ENCODE data around the gene LILRB4.

The LILRB4 gene

GRCh38 chr19:54644056-54644455, 18.7 kb upstream of the LILRB4 start:
- Histone ChIP-seq H4K20me1 (ENCODE audit: low read depth, low read length) (no peaks in the 10 kb centered on the region), H3K9me2 (replicated peaks; ENCODE audit: insufficient read depth, low read length) (no peaks in the 10 kb centered on the region), H3K36me3 (ENCODE audit: low read length) (no peaks in the 10 kb centered on the region), H3K4me3 (ENCODE audit: insufficient read depth, low read length, poor library complexity, severe bottlenecking) (no peak overlapping the region), H3K79me2 (ENCODE audit: insufficient read depth, low read length) (no peaks in the 10 kb centered on the region), H2AFZ (ENCODE audit: low read depth, low read length, severe bottlenecking) (no peak overlapping the region), H3K4me2 (ENCODE audit: low read depth, low read length, poor library complexity, severe bottlenecking) (no peak overlapping the region), H3K9me3 (ENCODE audit: insufficient read depth, low read length) (no peaks in the 10 kb centered on the region), H3F3A (ENCODE audit: insufficient read depth) (no peaks in the 10 kb centered on the region), H3K9ac (ENCODE audit: low read length) (no peak overlapping the region), H3K27me3 (ENCODE audit: low read length) (no peaks in the 10 kb centered on the region), H3K27ac (ENCODE audit: low read depth, low read length) (no peak overlapping the region)
- no peak for TF ChIP-seq EZH2phosphoT487 (conservative IDR thresholded peaks at IDR 0.05; ENCODE audit: low read length)
- TF ChIP-seq, protein P1, sequence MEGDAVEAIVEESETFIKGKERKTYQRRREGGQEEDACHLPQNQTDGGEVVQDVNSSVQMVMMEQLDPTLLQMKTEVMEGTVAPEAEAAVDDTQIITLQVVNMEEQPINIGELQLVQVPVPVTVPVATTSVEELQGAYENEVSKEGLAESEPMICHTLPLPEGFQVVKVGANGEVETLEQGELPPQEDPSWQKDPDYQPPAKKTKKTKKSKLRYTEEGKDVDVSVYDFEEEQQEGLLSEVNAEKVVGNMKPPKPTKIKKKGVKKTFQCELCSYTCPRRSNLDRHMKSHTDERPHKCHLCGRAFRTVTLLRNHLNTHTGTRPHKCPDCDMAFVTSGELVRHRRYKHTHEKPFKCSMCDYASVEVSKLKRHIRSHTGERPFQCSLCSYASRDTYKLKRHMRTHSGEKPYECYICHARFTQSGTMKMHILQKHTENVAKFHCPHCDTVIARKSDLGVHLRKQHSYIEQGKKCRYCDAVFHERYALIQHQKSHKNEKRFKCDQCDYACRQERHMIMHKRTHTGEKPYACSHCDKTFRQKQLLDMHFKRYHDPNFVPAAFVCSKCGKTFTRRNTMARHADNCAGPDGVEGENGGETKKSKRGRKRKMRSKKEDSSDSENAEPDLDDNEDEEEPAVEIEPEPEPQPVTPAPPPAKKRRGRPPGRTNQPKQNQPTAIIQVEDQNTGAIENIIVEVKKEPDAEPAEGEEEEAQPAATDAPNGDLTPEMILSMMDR (IDR thresholded peaks at IDR 0.05; ENCODE audit: insufficient read depth, low read length, poor library complexity, severe bottlenecking): no peak

GRCh38 chr19:54646331-54646841, 16.4 kb upstream of the LILRB4 start:
- H3K36me3 ChIP-seq (ENCODE audit: low read length): no peaks in the 10 kb centered on the region

GRCh38 chr19:54648129-54648528, 14.7 kb upstream of the LILRB4 start:
- Histone ChIP-seq H3K27ac (ENCODE audit: low read depth, low read length) (no peak overlapping the region), H3K36me3 (ENCODE audit: low read length) (no peaks in the 10 kb centered on the region), H2AFZ (ENCODE audit: low read depth, low read length, severe bottlenecking) (no peak overlapping the region), H3K4me2 (ENCODE audit: low read depth, low read length, poor library complexity, severe bottlenecking) (no peak overlapping the region), H3K4me3 (ENCODE audit: insufficient read depth, low read length, poor library complexity, severe bottlenecking) (no peak overlapping the region), H4K20me1 (ENCODE audit: low read depth, low read length) (no peaks in the 10 kb centered on the region), H3K79me2 (ENCODE audit: insufficient read depth, low read length) (no peaks in the 10 kb centered on the region), H3F3A (ENCODE audit: insufficient read depth) (no peaks in the 10 kb centered on the region), H3K9me2 (replicated peaks; ENCODE audit: insufficient read depth, low read length) (no peaks in the 10 kb centered on the region), H3K9ac (ENCODE audit: low read length) (no peak overlapping the region), H3K27me3 (ENCODE audit: low read length) (no peaks in the 10 kb centered on the region), H3K9me3 (ENCODE audit: insufficient read depth, low read length) (no peaks in the 10 kb centered on the region)
- no peak for TF ChIP-seq EZH2phosphoT487 (conservative IDR thresholded peaks at IDR 0.05; ENCODE audit: low read length)
- TF ChIP-seq, protein P1 (IDR thresholded peaks at IDR 0.05; ENCODE audit: insufficient read depth, low read length, poor library complexity, severe bottlenecking): no peak

More at GRCh38 chr19:54646331-54646841, 16.4 kb upstream of the LILRB4 start:
- Histone ChIP-seq H3F3A (ENCODE audit: insufficient read depth) (no peaks in the 10 kb centered on the region), H4K20me1 (ENCODE audit: low read depth, low read length) (no peaks in the 10 kb centered on the region), H3K4me3 (ENCODE audit: insufficient read depth, low read length, poor library complexity, severe bottlenecking) (no peak overlapping the region), H3K4me2 (ENCODE audit: low read depth, low read length, poor library complexity, severe bottlenecking) (no peak overlapping the region), H3K9me3 (ENCODE audit: insufficient read depth, low read length) (no peaks in the 10 kb centered on the region), H3K9ac (ENCODE audit: low read length) (no peak overlapping the region), H3K9me2 (replicated peaks; ENCODE audit: insufficient read depth, low read length) (no peaks in the 10 kb centered on the region), H2AFZ (ENCODE audit: low read depth, low read length, severe bottlenecking) (no peak overlapping the region), H3K27me3 (ENCODE audit: low read length) (no peaks in the 10 kb centered on the region), H3K27ac (ENCODE audit: low read depth, low read length) (no peak overlapping the region), H3K79me2 (ENCODE audit: insufficient read depth, low read length) (no peaks in the 10 kb centered on the region)
- no peak for TF ChIP-seq EZH2phosphoT487 (conservative IDR thresholded peaks at IDR 0.05; ENCODE audit: low read length)
- TF ChIP-seq, protein P1 (IDR thresholded peaks at IDR 0.05; ENCODE audit: insufficient read depth, low read length, poor library complexity, severe bottlenecking): no peak
